Inferior parietal cortex (tissue), 1 donor: ENCODE measurements around the gene PNMA8B.

Experiments used
- DNase-seq: peaks from one replicate; pipeline ENCODE4 v3.0.0-alpha.2; 2016; ENCODE audit errors: extremely low spot score

PNMA8B gene

DNA sequence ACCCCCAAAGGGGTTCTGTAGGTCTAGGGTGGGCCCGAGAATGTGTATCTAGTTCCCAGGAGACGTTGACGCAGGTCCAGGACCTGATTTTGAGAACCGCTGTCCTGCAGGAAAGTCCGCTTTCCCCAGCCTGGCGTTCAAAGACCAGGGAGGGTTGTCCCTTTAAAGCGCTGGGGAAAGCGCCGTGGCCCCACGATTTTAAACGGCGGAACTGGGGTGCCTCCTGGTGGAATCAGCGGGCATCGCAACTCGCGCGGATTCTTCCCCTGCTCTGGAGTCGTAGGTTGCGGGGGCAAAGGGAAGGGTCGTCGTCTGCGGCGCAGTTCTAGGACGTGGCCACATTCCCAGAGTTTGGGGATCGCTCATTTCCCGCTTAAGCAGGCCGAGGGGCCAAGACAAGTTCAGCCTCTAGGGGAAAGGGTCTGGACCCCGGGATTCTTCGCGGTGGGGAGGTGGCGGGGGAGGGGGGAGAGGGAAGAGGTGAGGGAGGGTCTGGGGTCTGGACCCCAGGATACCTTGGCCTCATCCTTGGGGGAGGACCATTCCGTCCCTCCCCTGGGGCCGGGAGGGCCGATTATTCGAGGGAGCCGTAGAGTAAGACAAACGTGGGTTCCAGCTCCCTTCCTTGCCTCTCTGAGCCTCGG, 7.7 kb downstream of the PNMA8B start:
- peak; percentile 89 for DNase-seq

DNA sequence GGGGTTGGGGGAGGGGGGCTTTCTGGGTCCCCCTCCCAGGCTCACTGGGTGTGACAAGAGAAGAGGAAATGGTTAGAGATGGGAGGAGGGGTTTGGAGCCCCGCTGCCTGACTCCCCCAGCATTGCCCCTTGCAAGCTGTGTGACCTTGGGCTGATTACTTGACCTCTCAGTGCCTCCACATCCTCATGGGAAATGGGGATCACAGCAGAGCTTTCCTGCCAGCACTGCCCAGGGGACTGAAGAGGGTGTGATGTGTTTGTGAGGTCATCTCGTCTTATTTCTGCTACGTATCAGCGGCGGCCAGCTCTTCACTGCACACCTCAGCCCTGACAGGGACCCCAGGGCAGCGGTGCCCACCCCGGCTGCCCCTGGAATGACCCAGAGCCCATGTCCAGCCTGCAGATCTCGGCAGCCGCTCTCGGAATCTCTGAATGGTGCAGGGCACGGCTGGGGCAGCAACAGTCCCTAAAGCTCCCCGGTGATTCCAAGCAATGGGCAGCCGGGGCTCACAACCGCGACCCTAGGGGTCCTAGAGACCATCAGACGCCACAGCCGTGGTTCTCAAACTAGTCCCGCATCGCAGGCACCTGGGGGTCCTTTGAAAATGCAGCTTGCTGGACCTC, 8.4 kb downstream of the PNMA8B start:
- DNase-seq = no peak

DNA sequence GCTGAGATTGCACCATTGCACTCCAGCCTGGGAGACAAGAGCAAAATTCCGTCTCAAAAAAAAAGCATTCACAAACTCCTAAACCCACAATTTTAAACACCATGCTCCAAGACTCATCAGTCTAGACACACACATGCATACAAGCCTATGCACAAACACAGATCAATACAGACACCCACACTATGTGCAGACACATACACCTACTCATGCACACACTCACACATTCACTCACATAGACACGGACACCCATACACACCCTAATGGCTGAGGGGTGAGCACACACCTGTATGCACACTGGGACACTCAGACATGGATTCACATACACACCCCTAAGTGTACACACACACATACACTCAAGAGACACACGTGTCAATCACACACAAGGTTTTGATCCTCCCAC, 9.3 kb downstream of the PNMA8B start:
- DNase-seq = no peak

DNA sequence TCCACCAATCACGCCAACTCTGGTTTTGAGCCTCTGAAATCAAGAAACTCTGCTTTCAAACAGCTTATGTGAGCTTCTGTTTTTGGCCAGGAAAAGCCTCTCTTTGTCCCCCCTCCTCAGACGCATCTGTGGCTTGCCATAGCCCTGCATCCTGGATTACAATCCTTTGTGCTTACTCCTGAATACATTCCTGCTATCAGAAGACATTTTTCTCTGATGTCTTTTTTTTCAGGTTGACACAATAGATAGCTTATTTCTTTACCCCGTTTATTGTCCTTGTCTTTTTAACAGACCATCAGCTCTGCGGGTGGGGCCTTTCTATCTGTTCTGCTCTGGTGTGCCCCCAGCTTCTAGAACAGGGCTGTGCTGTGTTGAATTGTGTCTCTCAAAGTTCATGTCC, 11.0 kb downstream of the PNMA8B start:
- DNase-seq = no peak

DNA sequence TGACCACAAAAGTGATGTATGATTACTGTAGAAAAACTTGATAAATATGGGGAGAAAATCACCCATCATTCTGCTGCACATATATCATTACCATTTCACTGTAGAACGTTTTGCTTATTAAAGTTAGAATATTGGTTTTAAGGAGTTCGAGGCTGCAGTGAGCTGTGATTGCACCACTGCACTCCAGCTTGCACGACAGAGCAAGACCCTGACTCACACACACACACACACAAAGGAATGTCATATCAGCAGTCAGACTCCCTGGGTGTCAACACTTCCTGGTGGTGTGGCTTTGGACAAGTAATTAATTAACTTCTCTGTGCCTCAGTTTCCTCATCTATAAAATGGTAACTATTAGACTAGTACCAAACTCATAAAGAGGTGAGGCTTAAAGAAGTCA, 13.0 kb downstream of the PNMA8B start:
- DNase-seq = no peak

DNA sequence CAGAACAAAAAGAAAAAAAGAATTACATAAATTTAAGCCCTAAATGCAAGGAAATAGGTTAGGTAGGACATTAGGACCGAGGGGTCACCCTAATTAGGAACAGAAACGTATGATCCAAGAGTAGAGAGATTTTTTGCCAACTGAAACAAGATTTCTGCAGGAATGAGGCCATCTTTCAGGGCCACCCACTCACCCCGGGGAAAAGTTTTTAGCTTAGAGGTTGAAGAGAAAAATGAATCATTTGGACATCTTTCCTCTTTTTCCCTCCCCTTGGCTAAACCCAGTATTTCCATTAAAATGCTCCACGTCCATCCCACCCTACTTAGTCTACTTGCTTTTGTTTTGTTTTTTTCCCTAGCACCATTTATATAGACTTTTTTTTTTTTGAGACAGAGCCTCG, 13.7 kb downstream of the PNMA8B start:
- DNase-seq = no peak

DNA sequence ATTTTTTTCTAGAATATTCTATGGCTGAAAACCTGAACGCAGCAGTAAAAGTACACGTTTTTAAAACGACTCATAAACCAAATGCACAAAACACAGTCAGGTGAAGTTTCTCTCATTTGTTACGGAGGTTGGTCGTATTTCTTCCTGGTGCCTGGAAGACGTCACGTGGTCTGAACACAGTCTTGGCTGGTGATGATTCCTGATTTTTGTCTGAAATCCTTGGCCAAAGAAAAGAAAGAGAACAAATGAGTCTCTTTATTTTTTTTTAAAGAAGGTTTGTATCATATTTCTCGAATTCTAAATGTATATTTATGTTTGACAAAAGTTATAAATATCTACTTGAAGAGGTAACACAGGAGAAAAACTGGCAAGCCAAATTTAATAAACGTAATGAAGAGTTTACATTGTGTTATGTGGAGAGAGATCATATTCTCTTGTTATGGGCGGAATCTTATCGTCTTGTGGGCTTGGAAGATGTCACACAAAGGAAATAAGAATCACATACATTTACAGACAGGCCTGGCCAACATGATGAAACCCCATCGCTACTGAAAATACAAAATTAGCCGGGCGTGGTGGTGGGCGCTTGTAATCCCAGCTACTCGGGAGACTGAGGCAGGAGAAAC, 14.3 kb downstream of the PNMA8B start:
- no peak for DNase-seq

DNA sequence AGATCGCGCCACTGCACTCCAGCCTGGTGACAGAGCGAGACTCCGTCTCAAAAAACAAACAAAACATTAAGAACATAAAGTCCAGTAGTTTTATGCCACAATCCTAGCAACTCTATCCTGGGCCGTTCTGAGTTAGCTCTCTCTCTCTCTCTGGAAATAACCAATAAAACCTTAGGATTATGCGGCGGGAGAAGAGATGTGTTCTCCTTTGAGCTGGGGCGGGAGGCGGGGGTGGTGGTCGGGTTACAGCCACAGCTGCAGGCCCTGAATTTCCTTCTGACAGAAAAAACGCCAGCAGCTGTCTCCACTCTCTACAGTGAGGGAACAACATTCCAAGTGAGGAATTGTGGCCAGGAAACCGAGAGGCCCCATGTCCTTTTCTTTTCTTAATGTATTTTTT, 15.3 kb downstream of the PNMA8B start:
- DNase-seq = no peak

DNA sequence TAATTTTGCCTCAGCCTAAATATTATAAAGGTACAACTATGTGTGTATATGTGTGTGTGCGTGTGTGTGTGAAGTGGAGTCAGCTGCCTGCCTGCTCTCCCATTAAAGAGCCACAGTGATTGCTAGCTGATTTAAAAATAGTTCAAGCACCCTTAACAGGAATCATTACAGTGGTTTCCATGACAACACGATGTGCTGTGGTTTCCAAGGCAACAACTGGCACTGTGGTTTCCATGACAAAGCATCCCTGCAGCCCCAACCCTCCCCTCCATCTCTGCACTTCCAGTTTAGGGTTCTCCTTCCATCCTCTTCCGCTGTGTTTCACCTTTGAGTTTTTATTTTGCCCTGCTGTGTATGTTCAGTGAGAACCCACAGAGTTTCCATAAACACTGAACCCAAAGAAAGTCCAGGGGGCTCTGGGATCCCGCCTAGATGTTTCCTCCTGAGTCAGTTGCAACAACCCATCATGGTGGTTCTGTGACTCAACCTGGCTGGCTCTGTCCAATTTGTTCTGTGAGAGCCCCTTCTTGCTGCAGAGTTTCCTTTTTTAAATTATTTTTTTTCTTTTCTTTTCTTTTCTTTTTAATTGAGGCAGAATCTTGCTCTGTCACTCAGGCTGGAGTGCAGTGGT, 17.2 kb downstream of the PNMA8B start:
- DNase-seq = peak; percentile 83

DNA sequence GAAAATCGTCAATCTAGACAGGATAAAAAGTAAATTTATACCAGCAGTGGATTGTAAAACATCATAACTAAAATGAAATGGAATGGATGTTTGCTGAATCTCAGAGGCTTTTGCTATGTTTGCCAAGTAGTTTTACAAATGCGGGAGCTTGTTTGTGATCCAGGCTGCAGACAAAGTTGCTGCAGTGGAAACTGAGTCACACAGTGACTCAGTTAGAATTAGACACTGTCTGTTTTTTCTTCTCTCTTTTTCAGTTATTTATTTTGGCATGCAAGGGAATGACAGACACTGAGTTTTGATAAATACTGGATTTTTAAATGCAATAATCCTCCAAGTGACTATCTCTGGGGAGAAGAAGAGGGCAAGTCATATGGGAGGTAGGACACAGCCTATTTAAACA, 19.7 kb downstream of the PNMA8B start:
- no peak for DNase-seq

DNA sequence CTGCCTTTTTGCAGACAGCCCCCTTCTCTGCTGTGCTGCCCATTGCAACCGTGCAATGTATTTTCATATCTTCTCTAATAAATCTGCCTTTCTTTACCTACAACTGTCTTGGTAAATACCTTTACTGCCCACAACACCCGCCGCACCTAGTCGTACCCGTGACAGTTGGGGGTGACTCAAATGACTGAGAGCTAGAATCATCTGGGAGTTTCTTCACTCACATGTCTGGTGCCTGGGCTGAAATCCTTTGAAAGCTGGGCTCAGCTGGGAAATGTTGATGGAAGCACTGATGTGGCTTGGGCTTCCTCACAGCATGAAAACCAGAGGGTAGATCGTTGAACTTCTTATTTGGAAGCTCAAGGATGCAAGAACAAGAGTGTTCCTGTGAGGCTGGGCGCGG, 21.5 kb downstream of the PNMA8B start:
- DNase-seq = no peak

DNA sequence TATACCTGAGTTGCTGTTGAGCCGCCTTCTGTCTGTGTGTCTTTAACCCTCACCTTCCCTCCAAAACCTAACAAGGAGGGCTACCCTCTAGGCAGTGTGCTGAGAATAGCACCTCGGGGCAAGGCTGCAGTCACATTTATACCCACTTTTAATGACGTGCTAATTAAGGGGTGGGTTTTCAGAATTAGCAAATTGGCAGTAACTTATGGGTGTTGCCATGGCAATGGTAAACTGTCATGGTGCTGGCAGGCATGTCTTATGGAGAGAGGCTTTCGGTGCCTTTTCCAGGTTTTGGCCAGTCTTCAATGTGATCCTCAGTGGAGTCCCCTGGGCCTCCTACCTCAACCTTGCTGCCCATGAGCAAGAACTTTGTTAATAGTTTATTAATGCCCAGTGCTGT, 23.1 kb downstream of the PNMA8B start:
- no peak for DNase-seq

DNA sequence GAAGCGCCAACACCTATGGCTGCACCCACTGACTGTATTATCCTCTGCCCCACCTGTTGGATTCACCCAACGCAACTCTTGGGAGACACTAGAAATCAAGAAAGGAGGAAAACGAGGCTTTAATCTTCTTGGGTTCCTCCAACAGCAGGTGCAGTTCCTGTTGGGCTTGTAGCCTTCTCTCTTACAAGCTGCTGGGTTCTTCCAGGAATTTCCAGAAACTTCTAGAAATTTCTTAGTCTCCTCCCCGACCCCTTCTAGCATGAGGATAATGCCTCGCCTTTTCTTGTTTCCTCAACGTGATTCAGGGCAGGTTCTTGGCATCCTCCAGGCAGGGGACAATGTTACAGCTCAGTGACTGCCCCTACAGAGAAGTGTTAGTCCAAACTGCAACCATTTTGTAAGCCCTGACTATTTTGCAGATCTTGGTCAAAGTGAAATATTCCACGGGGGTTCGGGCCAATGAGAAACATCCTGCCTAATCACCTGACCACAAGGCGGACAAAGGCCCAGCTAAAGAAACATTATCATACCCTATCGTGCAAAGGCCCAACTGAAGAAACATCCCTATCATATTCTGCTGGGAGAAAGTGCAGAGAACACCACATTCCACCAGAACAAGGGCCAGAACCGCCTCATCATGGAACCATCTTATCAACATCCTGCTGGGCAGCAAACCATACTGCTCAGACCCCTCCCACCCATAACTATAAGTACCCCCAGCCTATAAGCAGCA, 23.7 kb downstream of the PNMA8B start:
- no peak for DNase-seq

DNA sequence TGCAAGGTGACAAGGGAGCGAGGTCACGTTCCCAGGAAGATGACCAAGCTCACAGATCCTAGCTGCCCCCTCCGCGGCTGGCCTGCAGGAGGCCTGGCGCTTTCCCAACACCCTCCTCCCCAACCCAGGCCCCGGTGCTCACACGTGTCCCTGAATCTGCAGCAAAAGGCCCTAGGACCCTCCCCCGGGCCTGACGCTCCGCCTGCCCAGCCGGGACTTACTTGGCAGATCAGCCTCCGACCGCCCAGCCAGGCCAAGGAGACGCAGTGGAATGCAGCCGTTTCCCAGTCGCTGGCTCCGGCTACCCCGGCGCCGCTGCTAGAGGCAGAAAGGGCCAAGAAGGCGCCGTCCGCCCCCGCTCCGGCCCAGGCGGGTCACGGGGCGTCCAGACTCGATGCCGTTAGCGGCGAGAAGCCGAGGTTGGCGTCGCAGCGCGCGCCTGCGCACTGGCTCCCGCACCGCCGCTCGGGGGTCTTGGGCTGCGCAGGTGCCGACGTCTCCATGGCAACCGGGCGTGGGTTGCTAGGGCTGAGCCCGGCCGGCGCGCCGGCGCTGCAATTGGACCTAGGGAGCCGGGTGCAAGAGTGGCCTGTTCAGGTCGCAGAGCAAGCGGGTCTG, 24.4 kb downstream of the PNMA8B start, which contains the start of gene PNMA8A:
TSS of gene PNMA8A (minus strand) at position 448 of the 618 bp plus-strand sequence. CDS start 528 bp downstream, outside the sequence.
- peak; percentile 74 for DNase-seq

DNA sequence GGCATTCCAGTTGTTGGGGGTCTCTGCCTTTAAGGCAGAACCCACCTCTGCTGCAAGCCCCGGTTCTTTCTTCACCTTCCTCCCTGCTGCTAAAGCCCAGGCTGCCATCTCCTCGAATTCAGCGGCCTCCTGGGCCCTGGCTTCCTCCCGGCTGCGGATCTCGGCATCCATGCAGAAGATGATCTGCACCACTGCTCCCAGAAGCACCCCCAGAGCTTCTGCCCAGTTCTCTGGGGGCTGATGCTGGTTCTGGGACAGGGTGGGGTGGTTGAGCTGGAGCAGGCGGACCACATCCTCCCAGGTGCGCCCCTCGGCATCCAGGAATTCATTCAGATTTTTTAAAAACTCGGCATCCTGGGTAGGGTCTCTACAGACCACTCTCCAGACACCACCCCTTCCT, 25.3 kb downstream of the PNMA8B start:
- no peak for DNase-seq

DNA sequence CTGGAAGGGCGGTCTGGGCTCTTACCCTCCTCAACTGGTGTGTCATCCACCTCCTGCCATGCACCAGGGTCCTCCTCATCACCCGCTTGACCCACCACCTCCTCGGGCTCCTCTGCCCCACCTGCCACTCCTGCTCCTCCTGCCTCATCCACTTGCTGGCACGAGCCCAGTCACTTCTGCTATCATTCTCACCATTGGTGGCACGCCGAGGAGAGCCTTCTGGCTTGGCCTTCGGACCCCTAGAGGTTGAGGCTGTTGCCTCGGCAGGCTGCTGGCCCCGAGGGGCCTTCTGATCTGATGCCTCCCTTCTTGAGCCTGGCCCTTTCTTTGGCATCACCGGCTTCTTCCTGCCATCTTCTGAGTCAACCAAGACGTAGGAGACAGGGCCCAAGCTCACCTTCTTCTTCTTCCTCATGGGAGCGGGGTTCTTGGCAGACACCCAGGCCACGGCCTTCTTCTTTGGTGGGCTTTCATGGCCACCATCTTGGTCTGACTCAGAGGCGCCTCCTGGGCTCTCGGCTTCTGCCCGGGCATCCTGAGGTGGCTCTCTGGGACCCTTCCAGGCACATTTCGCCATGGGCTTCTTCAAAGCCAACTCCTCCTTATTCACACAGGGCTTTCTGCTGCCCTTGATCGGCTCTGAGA, 26.0 kb downstream of the PNMA8B start:
- no peak for DNase-seq

DNA sequence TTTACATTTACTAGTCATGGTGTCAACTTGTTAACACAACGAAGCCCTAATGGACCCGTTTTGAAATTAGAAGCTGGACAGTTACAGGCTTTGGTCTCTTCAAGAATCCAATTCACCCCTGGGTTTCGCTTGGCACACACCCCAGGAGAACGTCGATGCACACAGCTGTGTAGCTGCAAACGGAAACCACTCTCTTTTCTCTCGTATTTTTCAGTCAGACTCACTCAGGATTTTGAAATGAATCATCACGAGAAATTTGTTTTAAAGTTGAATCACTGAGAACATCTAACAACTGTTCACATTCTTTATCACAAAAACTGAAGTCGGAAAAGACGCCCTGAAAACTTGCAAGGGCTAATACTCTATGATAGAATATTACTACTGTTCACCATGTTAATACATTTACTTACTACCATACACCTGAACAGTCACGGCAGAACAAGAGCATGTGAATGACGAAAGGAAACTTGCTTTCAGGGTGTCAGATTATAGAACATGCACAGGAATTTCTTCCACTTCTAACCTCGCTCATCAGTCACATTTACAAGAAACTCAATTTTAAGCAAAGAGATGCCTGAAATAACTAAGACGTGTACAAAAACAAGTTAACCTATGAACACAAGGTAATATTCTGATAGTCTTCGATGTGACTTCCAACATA, 29.0 kb downstream of the PNMA8B start:
- DNase-seq = no peak

DNA sequence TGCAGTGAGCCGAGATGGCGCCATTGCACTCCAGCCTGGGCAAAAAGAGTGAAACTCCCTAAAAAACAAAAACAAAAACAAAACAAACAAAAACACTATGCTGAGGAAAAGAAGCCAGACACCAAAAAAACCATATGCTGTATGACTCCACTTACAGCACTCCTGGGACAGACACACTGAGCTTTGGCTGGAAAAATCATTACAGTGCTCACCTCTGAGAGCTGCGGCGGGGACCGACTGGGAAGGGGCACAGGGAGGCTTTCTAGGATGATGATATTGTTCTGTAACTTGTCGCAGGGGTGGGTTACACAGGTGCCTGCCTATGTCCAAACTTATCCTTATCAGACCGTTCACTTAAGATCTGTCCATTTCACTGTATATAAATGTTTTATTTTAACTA, 32.2 kb downstream of the PNMA8B start:
- no peak for DNase-seq

DNA sequence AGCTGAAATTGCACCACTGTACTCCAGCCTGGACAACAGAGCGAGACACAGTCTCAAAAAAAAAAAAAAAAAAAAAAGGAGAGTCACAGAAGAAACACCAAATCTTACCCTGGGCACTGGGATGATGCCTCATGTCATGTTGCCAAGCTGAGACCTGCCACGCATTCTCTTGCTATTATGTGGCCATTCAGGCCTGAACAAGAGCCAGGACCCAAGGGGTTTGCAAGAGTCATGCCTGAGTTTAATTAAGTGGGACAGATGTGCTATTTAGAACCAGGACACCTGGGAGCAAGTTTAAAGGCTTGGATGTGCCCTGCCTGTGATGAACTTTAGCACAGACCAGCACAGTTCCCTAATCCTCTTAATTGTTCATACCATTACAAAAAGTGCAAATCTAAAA, 34.1 kb downstream of the PNMA8B start:
- no peak for DNase-seq

DNA sequence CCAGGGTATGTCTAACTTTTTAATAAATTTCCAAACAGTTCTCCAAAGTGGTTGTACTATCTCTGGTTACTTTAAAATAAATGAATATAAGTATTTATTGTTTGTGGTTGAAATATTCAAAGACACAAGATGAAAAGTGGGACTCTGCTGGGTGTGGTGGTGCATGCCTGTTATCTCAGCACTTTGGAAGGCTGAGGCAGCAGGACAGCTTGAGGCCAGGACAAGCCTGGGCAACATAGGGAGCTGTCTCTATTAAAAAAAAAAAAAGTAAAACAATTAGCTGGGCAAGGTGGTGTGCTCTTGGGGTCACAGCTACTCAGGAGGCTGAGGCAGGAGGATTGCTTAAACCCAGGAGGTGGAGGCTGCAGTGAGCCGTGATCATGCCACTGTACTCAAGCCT, 34.7 kb downstream of the PNMA8B start:
- no peak for DNase-seq

DNA sequence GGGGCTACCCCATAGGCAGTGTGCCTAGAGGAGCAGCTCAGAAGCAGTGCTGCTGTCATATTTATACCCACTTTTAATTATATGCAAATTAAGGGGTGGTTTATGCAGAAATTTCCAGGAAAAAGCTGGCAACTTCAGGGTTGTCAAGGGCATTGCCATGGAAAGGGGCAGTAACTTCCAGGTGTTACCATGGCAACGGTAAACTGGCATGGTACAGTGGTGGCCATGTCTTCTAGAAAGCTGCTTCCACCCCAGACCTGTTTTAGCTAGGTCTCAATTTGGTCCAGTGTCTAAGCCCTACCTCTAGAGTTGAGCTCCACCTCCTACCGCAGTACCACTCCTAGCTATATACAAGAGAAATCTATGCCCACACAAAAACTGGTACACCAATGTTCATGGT, 35.6 kb downstream of the PNMA8B start:
- DNase-seq = no peak
